Measurements from ENCODE around the gene CADPS. TPM values are rescaled to one million over a fixed set of nuclear protein-coding genes. Genes with fewer than 3 reads are reported as not detected.

CADPS gene
- total RNA-seq, 1 experiment from 2014 or later = not detected

GRCh38 chr3:62817678-62818077, 57.5 kb downstream of the CADPS start:
- H3K4me3 ChIP-seq (ENCODE audit: low read depth, low read length, poor library complexity, severe bottlenecking) = no peak overlapping the region
- H3K9me3 ChIP-seq (ENCODE audit: low read depth, low read length, poor library complexity, severe bottlenecking) = no peaks in the 10 kb centered on the region
- no peaks in the 10 kb centered on the region for H3K27me3 ChIP-seq (replicated peaks; ENCODE audit: insufficient read depth, low read depth, low read length, poor library complexity)
- H3K36me3 ChIP-seq (ENCODE audit: insufficient read depth, low read length, poor library complexity, severe bottlenecking) = no peaks in the 10 kb centered on the region
- H3K27ac ChIP-seq (ENCODE audit: low read depth, low read length, poor library complexity, severe bottlenecking) = no peak overlapping the region
- no peak for DNase-seq (ENCODE audit: low spot score)
- POLR2A ChIA-PET (ENCODE audit: low non-redundant PET) = no interaction called here
- BruUV-seq (replicated peaks) = no TSS peak
- no peak for TF ChIP-seq EZH2 (IDR thresholded peaks at IDR 0.05; ENCODE audit: borderline replicate concordance, low read depth, low read length, poor library complexity, severe bottlenecking)
- TF ChIP-seq, protein P1, sequence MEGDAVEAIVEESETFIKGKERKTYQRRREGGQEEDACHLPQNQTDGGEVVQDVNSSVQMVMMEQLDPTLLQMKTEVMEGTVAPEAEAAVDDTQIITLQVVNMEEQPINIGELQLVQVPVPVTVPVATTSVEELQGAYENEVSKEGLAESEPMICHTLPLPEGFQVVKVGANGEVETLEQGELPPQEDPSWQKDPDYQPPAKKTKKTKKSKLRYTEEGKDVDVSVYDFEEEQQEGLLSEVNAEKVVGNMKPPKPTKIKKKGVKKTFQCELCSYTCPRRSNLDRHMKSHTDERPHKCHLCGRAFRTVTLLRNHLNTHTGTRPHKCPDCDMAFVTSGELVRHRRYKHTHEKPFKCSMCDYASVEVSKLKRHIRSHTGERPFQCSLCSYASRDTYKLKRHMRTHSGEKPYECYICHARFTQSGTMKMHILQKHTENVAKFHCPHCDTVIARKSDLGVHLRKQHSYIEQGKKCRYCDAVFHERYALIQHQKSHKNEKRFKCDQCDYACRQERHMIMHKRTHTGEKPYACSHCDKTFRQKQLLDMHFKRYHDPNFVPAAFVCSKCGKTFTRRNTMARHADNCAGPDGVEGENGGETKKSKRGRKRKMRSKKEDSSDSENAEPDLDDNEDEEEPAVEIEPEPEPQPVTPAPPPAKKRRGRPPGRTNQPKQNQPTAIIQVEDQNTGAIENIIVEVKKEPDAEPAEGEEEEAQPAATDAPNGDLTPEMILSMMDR (conservative IDR thresholded peaks at IDR 0.05; ENCODE audit: low read depth, low read length) = no peak
- no peaks in the 10 kb centered on the region for H3K4me1 ChIP-seq (ENCODE audit: insufficient read depth, low read length, poor library complexity, severe bottlenecking)
- intact Hi-C loops (cut with micrococcal nuclease; ENCODE audit: unreplicated experiment) = no loop called here
- CTCF ChIA-PET = no interaction called here

DNA sequence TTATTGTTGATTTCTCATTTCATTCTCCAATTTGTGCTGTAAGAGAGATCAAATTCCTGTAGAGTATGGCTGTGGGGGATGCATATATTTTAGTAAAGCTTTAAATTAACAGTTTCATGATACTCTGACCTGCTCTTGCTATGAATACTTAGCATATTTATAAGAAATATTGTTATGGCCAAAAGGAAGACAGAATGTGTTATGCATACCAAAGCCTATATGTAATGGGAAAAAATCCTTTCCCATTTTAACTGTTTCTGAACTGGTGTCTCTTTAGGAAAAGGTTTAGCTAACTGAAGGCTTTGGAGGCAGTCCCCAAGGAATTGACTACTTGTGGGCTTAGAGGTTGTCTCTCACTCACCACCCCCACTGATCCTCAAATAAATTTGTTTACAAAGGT, 59.2 kb downstream of the CADPS start:
- no peaks in the 10 kb centered on the region for H3K36me3 ChIP-seq (ENCODE audit: insufficient read depth, low read length, poor library complexity, severe bottlenecking)
- no peaks in the 10 kb centered on the region for H3K9me3 ChIP-seq (ENCODE audit: low read depth, low read length, poor library complexity, severe bottlenecking)
- no peaks in the 10 kb centered on the region for H3K4me1 ChIP-seq (ENCODE audit: insufficient read depth, low read length, poor library complexity, severe bottlenecking)
- no peak overlapping the region for H3K4me3 ChIP-seq (ENCODE audit: low read depth, low read length, poor library complexity, severe bottlenecking)
- no peak overlapping the region for H3K27ac ChIP-seq (ENCODE audit: low read depth, low read length, poor library complexity, severe bottlenecking)
- DNase-seq (ENCODE audit: low spot score) = no peak
- H3K27me3 ChIP-seq (replicated peaks; ENCODE audit: insufficient read depth, low read depth, low read length, poor library complexity) = no peaks in the 10 kb centered on the region
- BruUV-seq (replicated peaks) = no TSS peak
- no peak for TF ChIP-seq EZH2 (IDR thresholded peaks at IDR 0.05; ENCODE audit: borderline replicate concordance, low read depth, low read length, poor library complexity, severe bottlenecking)
- TF ChIP-seq, protein P1 (conservative IDR thresholded peaks at IDR 0.05; ENCODE audit: low read depth, low read length) = no peak
- ChIA-PET POLR2A (ENCODE audit: low non-redundant PET) (no interaction called here), CTCF (no interaction called here)
- intact Hi-C loops (cut with micrococcal nuclease; ENCODE audit: unreplicated experiment) = no loop called here

- DNase-seq (ENCODE audit: low spot score) = no peak
- POLR2A ChIA-PET (ENCODE audit: low non-redundant PET) = no interaction called here
These were observed 62.6 kb downstream of the CADPS start for GRCh38 chr3:62812631-62813030.

More at GRCh38 chr3:62812631-62813030, 62.6 kb downstream of the CADPS start:
- Histone ChIP-seq H3K4me3 (ENCODE audit: low read depth, low read length, poor library complexity, severe bottlenecking) (no peak overlapping the region), H3K9me3 (ENCODE audit: low read depth, low read length, poor library complexity, severe bottlenecking) (no peaks in the 10 kb centered on the region), H3K4me1 (ENCODE audit: insufficient read depth, low read length, poor library complexity, severe bottlenecking) (no peaks in the 10 kb centered on the region), H3K27me3 (replicated peaks; ENCODE audit: insufficient read depth, low read depth, low read length, poor library complexity) (no peaks in the 10 kb centered on the region), H3K36me3 (ENCODE audit: insufficient read depth, low read length, poor library complexity, severe bottlenecking) (no peaks in the 10 kb centered on the region), H3K27ac (ENCODE audit: low read depth, low read length, poor library complexity, severe bottlenecking) (no peak overlapping the region)
- intact Hi-C loops (cut with micrococcal nuclease; ENCODE audit: unreplicated experiment) = no loop called here
- BruUV-seq (replicated peaks) = no TSS peak
- CTCF ChIA-PET = no interaction called here
- TF ChIP-seq, protein P1 (conservative IDR thresholded peaks at IDR 0.05; ENCODE audit: low read depth, low read length) = no peak
- TF ChIP-seq EZH2 (IDR thresholded peaks at IDR 0.05; ENCODE audit: borderline replicate concordance, low read depth, low read length, poor library complexity, severe bottlenecking) = no peak

All from A673 (cell line).